GM18951 (cell line): ENCODE data around the gene PSME1.

ENCODE experiments used
- POLR2A ChIP-seq: IDR thresholded peaks from 4 replicates; pipeline ENCODE4 v1.6.1; 2011; ENCODE audit warnings: mild to moderate bottlenecking; ENCODE audit not compliant: insufficient read length, insufficient read depth; ENCODE audit errors: extremely low read depth
- in situ Hi-C: fragments of 300-500 bp; cut with MboI; formaldehyde crosslinking; loops from one replicate; pipeline ENCODE4 v1.12.0; 2022; ENCODE audit warnings: low sequenced_read_pairs, mixed read lengths, inconsistent platforms; ENCODE audit not compliant: unreplicated experiment

Gene PSME1

DNA sequence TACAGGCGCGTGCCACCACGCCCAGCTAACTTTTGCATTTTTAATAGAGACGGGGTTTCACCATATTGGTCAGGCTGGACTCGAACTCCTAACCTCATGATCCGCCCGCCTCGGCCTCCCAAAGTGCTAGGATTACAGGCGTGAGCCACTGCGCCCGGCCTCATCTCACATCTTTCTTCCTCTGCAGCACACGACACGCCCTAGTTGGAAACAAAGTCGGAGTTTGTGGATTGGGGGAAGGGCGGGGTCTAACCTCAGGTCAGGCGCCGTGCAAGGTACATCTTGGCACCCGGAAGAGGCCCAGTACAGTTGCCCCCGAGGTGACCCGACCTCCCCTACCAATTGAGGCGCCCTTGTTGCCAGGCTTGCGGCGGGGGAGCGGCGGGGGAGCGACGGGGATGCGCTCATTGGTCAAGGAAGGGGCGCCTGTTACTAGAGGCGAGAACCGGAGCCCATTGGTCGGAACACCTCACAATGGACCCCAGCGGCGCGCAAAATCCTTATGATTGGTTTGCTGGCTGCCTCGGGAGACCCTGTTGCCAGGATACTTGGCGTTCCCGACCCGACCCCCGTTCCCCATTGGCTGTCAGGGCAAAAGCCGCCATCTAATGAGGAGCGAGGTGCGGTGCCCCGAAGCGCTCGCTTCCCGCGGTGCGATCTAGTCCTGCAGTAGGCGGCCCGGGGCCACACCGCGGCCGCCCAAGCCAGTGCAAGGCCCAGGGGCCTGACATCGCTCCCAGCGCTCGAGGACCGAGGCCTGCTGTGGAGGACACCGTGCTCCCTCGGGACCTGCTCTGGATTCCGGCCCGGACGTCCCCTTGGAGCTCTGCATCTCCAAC is 35.6 kb downstream of the PSME1 start, which contains the start of gene REC8:
REC8 (plus strand) TSS at position 659 of the 839 bp plus-strand sequence. CDS start 473 bp downstream, outside the sequence.
- in situ Hi-C loops, result no loop called here
- TF ChIP-seq POLR2A, result peak; percentile 59

DNA sequence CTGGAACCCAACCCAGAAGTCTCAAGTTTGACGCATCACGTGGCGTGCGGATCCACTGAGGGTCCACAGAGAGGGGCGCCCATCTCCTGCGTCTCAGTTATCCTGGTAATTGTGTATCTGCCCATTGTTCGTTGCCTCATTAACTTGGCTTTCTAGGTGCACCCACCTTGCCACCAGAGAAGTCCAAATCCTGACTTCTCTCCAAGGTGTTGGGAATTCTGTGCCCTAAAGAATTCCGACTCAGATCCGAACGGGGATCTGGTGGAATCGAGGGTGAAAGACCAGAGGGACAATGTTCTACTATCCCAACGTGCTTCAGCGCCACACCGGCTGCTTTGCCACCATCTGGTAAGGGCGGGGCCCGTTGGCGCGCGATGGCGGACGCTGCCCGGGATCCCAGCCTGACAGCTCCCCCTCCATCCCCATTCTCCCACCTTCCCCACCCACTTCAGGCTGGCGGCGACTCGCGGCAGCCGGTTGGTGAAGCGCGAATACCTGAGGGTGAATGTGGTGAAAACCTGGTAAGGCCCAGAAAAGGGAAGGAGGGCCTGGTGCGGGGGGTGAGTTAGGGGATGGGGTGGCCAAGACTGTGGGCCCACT is 36.4 kb downstream of the PSME1 start:
- no peak for TF ChIP-seq POLR2A
- in situ Hi-C loops, result no loop called here

DNA sequence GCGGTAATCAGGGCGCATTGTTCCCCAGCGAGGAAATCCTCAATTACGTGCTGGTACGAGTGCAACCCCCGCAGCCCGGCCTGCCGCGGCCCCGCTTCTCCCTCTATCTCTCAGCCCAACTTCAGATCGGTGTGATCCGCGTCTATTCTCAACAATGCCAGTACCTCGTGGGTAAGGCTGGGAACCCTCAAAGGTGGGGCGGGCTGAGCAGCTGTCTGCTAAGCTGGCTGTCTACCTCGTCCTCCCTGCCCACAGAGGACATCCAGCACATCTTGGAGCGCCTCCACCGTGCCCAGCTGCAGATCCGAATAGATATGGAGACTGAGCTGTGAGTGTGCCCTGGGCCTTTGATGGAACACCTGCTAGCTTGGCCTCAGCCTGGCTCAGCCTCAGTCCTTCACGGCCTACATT is 36.9 kb downstream of the PSME1 start:
- peak; percentile 13 for TF ChIP-seq POLR2A
- in situ Hi-C loops, result no loop called here

DNA sequence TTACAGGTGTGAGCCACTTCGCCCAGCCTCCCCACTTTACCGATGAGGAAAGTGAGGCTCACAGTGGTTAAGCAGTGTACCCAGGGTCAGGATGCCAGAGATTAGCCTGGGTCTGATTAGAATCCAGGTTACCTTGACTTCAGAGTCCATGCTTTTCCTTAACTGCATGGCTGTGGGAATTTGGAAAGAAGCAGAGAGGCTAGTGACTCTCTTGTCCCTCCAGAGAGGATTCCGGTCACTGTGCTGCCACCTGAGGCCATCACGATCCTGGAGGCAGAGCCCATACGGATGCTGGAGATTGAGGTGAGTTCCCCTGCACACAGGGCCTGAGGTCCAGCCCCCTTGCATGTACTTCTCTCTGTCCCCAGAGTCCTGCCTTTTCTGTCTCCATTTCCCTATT is 40.6 kb downstream of the PSME1 start:
- in situ Hi-C loops, result no loop called here
- TF ChIP-seq POLR2A, result no peak

DNA sequence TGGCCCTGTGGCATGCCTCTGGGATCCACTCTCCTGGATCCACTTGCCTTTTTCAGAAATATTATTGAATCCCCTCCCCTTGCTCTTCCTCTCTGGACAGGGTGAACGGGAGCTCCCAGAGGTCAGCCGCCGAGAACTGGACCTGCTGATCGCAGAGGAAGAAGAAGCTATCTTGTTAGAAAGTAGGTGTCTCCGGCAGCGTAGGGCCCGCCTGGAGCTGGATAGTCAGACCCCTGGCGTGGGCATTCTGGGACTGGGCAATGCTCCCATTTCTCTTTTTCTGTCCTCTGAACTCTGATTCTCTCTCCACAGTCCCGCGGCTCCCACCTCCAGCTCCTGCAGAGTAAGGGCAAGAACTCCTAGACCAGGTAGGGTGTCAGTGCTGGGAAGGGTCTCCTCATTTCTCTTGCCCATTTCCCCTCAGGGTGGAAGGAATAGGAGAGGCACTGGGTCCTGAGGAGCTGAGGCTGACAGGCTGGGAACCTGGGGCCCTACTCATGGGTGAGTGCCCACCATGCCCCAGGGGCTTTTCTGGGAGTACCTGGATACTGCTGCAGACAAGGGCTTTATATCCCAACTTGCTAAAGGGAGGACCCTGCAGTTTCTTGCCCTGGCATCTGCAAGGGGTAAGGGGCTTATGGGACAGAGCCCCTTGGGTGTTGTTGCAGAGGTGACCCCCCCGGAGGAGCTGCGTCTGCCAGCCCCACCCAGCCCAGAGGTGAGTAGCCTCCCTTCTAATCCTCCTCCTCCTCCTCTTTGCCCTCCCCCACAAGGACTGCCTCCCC is 41.2 kb downstream of the PSME1 start:
- in situ Hi-C loops, result no loop called here
- TF ChIP-seq POLR2A, result no peak

DNA sequence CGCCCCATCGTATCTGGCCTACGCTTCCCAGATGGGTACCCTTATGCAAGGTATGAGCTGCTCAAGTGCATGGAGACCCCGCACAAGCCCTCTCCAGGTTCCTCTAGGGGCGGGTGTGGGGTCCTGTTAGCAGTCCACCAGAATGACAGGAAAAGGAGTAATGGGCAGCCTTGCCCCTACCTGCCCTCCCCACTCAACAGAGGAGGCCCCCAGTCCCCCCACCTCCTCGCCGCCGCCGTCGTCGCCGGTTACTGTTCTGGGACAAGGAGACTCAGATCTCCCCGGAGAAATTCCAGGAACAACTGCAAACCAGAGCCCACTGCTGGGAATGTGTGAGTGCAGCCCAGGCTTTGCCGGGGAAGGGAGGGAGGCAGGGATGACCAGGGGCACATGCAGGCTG is 41.9 kb downstream of the PSME1 start:
- no peak for TF ChIP-seq POLR2A
- in situ Hi-C loops, result no loop called here

DNA sequence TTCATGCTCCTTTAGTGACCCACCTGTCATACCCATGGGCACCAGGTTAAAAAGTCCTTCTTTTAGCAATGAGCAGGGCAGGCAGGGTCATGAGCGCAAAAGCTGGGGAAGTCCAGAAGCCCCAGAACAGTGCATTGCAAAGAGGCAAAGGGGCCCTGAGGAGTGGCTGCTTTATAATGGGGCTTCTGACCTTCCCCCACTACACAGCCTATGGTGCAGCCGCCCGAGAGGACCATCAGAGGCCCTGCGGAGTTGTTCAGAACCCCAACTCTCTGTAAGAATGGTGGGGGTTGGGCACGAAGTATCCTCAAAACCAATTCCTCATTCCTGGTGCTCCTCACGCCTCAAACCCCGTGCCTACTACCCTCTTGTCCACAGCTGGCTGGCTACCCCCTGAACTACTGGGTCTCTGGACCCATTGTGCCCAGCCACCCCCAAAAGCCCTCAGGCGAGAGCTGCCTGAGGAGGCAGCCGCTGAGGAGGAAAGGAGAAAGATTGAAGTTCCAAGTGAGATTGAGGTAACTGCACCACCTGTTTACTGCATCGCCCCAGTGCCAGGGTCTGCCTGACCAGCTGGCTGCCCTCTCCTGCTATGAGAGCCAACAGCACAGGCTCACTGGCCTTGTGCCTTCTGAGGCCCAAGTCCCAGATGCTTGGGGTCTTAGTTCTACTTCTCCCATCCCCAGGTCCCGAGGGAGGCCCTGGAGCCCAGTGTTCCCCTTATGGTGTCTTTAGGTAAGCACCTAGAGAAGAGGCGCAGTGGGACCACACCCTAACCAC is 42.6 kb downstream of the PSME1 start:
- no peak for TF ChIP-seq POLR2A
- in situ Hi-C loops, result no loop called here

DNA sequence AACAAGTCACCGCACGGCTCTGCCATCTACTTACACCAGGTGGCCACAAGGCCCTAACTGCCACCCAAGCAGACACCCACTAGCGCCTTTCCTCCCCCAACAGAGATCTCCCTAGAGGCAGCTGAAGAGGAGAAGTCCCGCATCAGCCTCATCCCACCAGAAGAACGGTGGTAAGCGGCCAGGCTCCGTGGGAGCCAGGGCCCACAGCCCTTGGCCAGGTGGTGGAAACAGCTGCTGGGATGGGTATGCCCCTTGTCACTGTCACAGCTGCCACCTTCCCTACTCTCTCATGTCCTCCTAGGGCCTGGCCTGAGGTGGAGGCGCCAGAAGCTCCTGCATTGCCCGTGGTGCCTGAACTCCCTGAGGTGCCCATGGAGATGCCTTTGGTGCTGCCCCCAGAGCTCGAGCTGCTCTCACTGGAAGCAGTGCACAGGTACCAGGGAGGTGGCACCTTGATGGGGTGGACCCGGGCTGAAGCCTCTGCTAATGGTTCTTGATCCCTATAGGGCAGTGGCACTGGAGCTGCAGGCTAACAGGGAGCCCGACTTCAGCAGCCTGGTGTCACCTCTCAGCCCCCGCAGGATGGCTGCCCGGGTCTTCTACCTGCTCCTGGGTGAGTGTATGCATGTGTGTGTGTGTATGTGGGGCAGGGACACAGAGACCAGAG is 43.4 kb downstream of the PSME1 start:
- peak; percentile 26 for TF ChIP-seq POLR2A
- in situ Hi-C loops, result no loop called here

DNA sequence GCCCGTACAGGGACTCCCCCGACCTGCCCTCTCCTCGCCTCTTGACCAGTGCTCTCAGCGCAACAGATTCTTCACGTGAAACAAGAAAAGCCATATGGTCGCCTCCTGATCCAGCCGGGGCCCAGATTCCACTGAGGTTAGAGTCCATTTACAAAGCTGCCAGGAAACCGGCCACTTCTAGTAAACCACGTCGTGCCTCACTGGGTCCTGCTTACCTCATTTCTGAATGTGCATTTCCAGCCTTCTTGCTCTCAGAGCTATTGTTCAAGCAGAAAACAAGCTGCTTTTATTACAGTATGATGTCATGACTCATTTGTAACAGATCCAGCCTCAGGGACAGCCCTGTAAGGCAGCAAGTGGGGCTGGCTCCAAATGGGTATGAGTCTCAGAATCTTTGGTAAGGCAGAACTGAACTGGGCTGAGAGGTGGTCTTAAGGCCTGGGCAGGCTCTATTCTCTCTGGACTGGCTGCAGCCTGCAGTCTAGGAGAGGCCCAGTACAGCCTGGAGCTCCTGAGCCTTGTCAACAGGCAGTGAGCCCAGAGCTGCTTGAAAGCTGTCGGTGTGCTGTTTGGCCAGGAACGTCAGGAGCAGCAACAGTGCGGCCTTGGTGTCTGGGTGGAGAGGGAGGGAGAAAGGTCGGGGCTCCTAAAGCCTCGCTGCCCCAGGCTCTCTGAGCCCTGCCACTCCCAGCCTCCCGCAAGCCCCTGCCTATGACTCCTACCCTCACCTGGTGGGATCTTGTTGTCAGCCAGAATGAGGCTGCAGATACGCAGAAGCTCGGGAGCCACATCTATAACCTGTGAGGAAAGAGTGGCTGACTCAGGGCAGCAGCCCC is 44.2 kb downstream of the PSME1 start:
- in situ Hi-C loops, result no loop called here

DNA sequence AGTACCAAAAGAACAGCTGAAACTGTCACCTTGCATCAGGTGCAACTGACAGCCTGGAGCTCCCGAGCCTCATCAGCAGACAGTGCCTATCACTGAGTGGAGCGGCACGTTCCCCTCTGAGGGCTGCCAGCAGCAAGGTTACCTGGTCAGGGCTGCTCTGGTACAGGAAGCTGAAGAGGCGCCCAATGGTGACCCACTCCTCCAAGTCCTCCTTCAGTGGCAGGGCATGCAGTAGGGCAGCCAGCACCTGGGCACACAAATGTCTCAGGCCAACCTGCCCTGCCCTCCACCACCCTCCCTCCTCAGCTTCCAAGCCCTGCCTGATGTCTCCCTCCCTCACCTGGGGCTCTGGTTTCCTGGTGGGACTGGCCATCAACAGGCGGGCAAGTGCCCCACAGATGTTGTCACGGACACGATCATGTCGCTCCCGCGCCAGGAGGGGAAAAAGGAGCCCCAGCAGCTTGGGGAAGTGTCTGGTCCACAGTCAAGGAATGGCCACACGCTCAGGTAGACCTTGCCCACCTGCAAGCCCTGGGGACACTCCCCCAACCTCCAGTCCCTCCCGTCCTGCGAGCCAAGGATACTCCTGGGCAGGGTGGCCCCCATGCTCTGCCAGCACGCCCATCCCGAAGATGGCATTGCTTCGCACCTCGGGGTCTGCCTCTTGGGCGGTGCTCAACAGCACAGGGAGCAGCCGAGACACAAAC is 45.5 kb downstream of the PSME1 start:
- peak; percentile 31 for TF ChIP-seq POLR2A
- in situ Hi-C loops, result no loop called here

More for the DNA sequence above, 44.2 kb downstream of the PSME1 start:
- peak; percentile 10 for TF ChIP-seq POLR2A
